Measurements from ENCODE around the gene TNFRSF1A. TPM values are rescaled to one million over a fixed set of nuclear protein-coding genes. Genes with fewer than 3 reads are reported as not detected.

Gene TNFRSF1A
- total RNA-seq: 68.6 TPM

GRCh38 chr12:6341417-6342139 lies at the start of gene TNFRSF1A:
Gene TNFRSF1A (minus strand): TSS chr12:6342076. CDS start chr12:6341814, 262 bp downstream.

DNA sequence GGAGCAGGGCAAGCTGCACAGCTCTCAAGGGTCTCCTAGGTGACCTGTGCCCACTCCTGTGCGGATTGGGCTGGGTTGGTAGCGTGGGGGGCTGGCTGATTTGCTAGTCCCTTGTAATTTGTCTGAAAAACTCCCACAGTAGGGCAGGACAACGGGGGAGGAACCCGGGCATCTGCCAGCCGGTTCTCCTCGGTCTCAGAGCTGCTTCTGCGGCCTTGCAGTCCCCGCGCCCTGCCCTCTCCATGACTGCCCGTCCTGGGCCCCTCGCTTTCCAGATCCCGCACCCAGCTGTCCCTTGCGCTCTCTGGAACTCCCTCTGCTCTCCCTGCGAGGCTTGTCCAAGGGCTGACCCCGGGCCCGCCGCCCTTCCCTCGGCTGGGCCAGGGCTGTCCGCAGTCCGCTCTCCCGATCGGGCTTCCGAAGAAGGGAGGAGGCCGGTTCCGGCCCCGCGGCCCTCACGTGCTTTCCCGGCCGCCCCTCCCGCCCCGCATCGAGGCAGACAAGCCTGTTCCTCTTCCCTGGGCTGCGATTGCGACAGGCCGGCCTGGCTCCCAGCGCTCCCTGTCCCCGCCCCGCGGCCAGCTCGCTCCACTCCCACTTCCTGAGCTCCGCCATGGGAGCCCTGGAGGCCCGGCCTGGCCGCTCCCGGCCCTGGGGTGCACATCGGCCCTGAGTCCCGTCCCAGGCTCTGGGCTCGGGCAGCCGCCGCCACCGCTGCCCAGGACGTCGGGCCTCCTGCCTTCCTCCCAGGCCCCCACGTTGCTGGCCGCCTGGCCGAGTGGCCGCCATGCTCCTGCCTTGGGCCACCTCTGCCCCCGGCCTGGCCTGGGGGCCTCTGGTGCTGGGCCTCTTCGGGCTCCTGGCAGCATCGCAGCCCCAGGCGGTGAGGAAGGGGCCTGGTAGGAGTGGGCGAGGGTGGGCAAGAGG lies 42.0 kb upstream of the TNFRSF1A start, which contains the start of gene LTBR:
Gene LTBR (plus strand): TSS at position 591 of the 927 bp plus-strand sequence. CDS start 197 bp downstream, at position 788.

GRCh38 chr12:6375269-6376078 lies 33.6 kb upstream of the TNFRSF1A start, which contains the start of gene SCNN1A:
Gene SCNN1A (minus strand): TSS chr12:6375563. CDS start chr12:6374783, 780 bp downstream.

Other genes with a start within 250 kb of the TNFRSF1A start
- gene VWF, start 217.4 kb downstream of the TNFRSF1A start, total RNA-seq: 73.5 TPM
- 89.8 TPM for gene CD9, start 141.7 kb downstream of the TNFRSF1A start, total RNA-seq
- gene PLEKHG6, start 31.4 kb downstream of the TNFRSF1A start, total RNA-seq: 2.0 TPM
- 4.9 TPM for gene SCNN1A, start 33.5 kb upstream of the TNFRSF1A start, total RNA-seq
- gene LTBR, start 42.1 kb upstream of the TNFRSF1A start, total RNA-seq: 21.1 TPM
- not detected for gene CD27, start 102.9 kb upstream of the TNFRSF1A start, total RNA-seq
- gene TAPBPL, start 110.0 kb upstream of the TNFRSF1A start, total RNA-seq: 15.7 TPM
- gene VAMP1, start 128.6 kb upstream of the TNFRSF1A start, total RNA-seq: 11.9 TPM
- 35.3 TPM for gene MRPL51, start 151.2 kb upstream of the TNFRSF1A start, total RNA-seq
- 43.5 TPM for gene NCAPD2, start 152.0 kb upstream of the TNFRSF1A start, total RNA-seq
- gene GAPDH, start 192.4 kb upstream of the TNFRSF1A start, total RNA-seq: 2,517 TPM
- gene IFFO1, start 214.0 kb upstream of the TNFRSF1A start, total RNA-seq: 17.6 TPM
- gene NOP2, start 226.2 kb upstream of the TNFRSF1A start, total RNA-seq: 20.6 TPM

Data from camera-type eye (tissue), 1 donor.